ENCODE measurements around the gene ARPC5. TPM values are rescaled to one million over a fixed set of nuclear protein-coding genes. Genes with fewer than 3 reads are reported as not detected.

Gene ARPC5
- total RNA-seq, 1 donor from 2014 or later, result 191 TPM

- H3K27ac ChIP-seq, result no peak overlapping the region
- H3K27me3 ChIP-seq (ENCODE audit: low read depth), result no peaks in the 10 kb centered on the region
Measured at GRCh38 chr1:183646776-183647175, 11.2 kb upstream of the ARPC5 start.

GRCh38 chr1:183645531-183645930, 9.9 kb upstream of the ARPC5 start:
- intact Hi-C loops (cut with DNase I), result no loop called here
- ATAC-seq (no peak), DNase-seq (no peak)
- Histone ChIP-seq H3K27me3 (ENCODE audit: low read depth) (no peaks in the 10 kb centered on the region), H3K27ac (no peak overlapping the region), H3K36me3 (no peaks in the 10 kb centered on the region), H3K4me3 (no peak overlapping the region), H3K4me1 (no peaks in the 10 kb centered on the region), H3K9me3 (no peaks in the 10 kb centered on the region)
- TF ChIP-seq, protein P1, sequence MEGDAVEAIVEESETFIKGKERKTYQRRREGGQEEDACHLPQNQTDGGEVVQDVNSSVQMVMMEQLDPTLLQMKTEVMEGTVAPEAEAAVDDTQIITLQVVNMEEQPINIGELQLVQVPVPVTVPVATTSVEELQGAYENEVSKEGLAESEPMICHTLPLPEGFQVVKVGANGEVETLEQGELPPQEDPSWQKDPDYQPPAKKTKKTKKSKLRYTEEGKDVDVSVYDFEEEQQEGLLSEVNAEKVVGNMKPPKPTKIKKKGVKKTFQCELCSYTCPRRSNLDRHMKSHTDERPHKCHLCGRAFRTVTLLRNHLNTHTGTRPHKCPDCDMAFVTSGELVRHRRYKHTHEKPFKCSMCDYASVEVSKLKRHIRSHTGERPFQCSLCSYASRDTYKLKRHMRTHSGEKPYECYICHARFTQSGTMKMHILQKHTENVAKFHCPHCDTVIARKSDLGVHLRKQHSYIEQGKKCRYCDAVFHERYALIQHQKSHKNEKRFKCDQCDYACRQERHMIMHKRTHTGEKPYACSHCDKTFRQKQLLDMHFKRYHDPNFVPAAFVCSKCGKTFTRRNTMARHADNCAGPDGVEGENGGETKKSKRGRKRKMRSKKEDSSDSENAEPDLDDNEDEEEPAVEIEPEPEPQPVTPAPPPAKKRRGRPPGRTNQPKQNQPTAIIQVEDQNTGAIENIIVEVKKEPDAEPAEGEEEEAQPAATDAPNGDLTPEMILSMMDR (IDR thresholded peaks at IDR 0.05), result no peak

More at GRCh38 chr1:183646776-183647175, 11.2 kb upstream of the ARPC5 start:
- H3K4me3 ChIP-seq, result no peak overlapping the region
- H3K36me3 ChIP-seq, result no peaks in the 10 kb centered on the region
- TF ChIP-seq, protein P1 (IDR thresholded peaks at IDR 0.05), result no peak
- no peak for ATAC-seq
- no peaks in the 10 kb centered on the region for H3K9me3 ChIP-seq
- H3K4me1 ChIP-seq, result no peaks in the 10 kb centered on the region
- DNase-seq, result no peak
- intact Hi-C loops (cut with DNase I), result no loop called here

DNA sequence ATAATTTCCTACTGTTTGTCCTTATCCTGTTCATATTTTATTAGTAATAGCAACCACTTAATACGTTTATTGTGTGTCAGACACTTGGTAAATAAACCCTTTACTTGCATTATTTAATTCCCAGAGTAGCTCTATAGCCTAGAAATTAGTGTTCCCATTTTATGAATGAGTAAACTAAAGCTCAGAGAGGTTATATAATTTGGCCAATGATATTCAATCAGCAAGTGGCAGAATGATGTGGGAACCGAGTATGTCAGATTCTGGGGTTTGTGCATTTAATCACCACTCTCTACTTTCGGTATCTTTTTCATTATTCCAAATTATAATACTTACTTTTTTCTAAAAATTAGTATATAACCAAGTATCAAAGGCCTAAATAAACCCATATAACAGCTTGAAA, 6.6 kb upstream of the ARPC5 start:
- Histone ChIP-seq H3K9me3 (no peaks in the 10 kb centered on the region), H3K27me3 (ENCODE audit: low read depth) (no peaks in the 10 kb centered on the region), H3K27ac (no peak overlapping the region), H3K4me3 (no peak overlapping the region), H3K36me3 (no peaks in the 10 kb centered on the region), H3K4me1 (peaks cover 2% of the 10 kb centered on the region)
- intact Hi-C loops (cut with DNase I), result no loop called here
- DNase-seq (no peak), ATAC-seq (no peak)
- TF ChIP-seq, protein P1 (IDR thresholded peaks at IDR 0.05), result no peak

GRCh38 chr1:183640193-183640592, 4.6 kb upstream of the ARPC5 start:
- Histone ChIP-seq H3K27me3 (ENCODE audit: low read depth) (no peaks in the 10 kb centered on the region), H3K27ac (no peak overlapping the region), H3K36me3 (no peaks in the 10 kb centered on the region), H3K9me3 (no peaks in the 10 kb centered on the region), H3K4me3 (no peak overlapping the region), H3K4me1 (peaks cover 12% of the 10 kb centered on the region)
- ATAC-seq, result peak in 1 of 2 donors; percentile 23
- TF ChIP-seq, protein P1 (IDR thresholded peaks at IDR 0.05), result no peak
- no peak for DNase-seq
- intact Hi-C loops (cut with DNase I), result no loop called here

DNA sequence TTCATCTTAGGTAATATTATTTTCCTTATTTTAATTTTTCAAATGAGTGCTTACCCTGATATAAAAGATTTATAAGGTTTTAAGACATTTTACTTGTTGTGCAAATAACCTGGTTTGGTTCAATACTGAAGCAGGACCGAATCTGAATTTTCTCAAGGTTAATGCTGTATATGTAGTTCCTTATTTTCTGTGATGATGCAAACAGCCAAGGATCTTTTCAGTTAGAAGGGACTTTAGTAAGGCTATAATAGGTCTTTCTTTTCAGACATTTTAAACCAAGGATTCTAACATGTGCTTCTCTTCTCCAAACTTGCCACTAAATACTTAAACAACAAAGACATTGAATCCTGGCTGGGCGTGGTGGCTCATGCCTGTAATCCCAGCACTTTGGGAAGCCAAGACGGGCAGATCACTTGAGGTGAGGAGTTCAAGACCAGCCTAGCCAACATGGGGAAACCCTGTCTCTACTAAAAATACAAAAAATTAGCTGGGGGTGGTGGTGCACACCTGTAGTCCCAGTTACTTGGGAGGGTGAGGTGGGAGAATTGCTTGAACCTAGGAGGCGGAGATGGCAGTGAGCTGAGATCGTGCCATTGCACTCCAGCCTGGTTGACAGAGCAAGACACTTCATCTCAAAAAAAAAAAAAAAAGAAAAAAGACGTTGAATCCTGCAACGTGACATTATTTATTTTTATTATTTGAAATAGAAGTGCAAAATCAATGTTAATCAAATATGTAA, 3.2 kb upstream of the ARPC5 start:
- Histone ChIP-seq H3K36me3 (no peaks in the 10 kb centered on the region), H3K4me1 (peaks cover 19% of the 10 kb centered on the region), H3K4me3 (no peak overlapping the region), H3K27ac (no peak overlapping the region), H3K9me3 (no peaks in the 10 kb centered on the region), H3K27me3 (ENCODE audit: low read depth) (no peaks in the 10 kb centered on the region)
- TF ChIP-seq, protein P1 (IDR thresholded peaks at IDR 0.05), result no peak
- intact Hi-C loops (cut with DNase I), result no loop called here
- no peak for ATAC-seq
- DNase-seq, result no peak

Measured in lower lobe of right lung (tissue), 2 donors.